HepG2 (cell line): ENCODE data around the gene COPS6. TPM values are rescaled to one million over a fixed set of nuclear protein-coding genes. Genes with fewer than 3 reads are reported as not detected.

ENCODE experiments used
- NFRKB ChIP-seq: fragments of 450-650 bp; IDR thresholded peaks from 2 replicates; pipeline ENCODE4 v1.6.1; 2017
- NKX3-1 ChIP-seq: sonication (generic); formaldehyde crosslinking; IDR thresholded peaks from 2 replicates; pipeline ENCODE4 v1.5.0; 2020; ENCODE audit warnings: missing genetic modification reagents
- RBM22 ChIP-seq: fragments of 200-400 bp; formaldehyde crosslinking; optimal IDR thresholded peaks from 2 replicates; pipeline ENCODE3; 2017; ENCODE audit warnings: mild to moderate bottlenecking, low read length, moderate library complexity
- ZNF383 ChIP-seq: sonication (generic); formaldehyde crosslinking; IDR thresholded peaks from 2 replicates; pipeline ENCODE4 v1.4.0; 2020; ENCODE audit warnings: missing genetic modification reagents, mild to moderate bottlenecking, borderline replicate concordance
- ZNF460 ChIP-seq: sonication (generic); formaldehyde crosslinking; IDR thresholded peaks from 2 replicates; pipeline ENCODE4 v1.5.1; 2020; ENCODE audit warnings: missing genetic modification reagents, mild to moderate bottlenecking, borderline replicate concordance
- ZNF552 ChIP-seq: sonication (generic); formaldehyde crosslinking; IDR thresholded peaks from 2 replicates; pipeline ENCODE4 v1.9.0; 2022; ENCODE audit warnings: missing genetic modification reagents, mild to moderate bottlenecking, borderline replicate concordance
- ZNF607 ChIP-seq: sonication (generic); formaldehyde crosslinking; IDR thresholded peaks from 2 replicates; pipeline ENCODE4 v1.5.1; 2020; ENCODE audit warnings: missing genetic modification reagents, mild to moderate bottlenecking, borderline replicate concordance
- ZNF614 ChIP-seq: IDR thresholded peaks from 2 replicates; pipeline ENCODE4 v1.6.1; 2018; ENCODE audit warnings: missing biosample characterization, missing genetic modification reagents, inconsistent platforms, borderline replicate concordance
- ZNF768 ChIP-seq: sonication (generic); formaldehyde crosslinking; IDR thresholded peaks from 2 replicates; pipeline ENCODE4 v1.4.0; 2020; ENCODE audit warnings: missing genetic modification reagents
- polyA plus RNA-seq, 8 experiments: library from polyadenylated mRNA; depleted of rRNA in 3 of 8; stranded (reverse) in 7 of 8; unstranded in 1 of 8; fragments of >200 nt; fragmentation: Illumina TruSeq in 4 of 8; extraction: Trizol in 4 of 8; gene quantifications; 2 replicates each; pipeline versions ENCODE4 v1.2.1 to v1.2.3, GENCODE V29; 2011 to 2016; ENCODE audit warnings: low read depth in 4 of 8, missing spikeins in 1 of 8, mixed read lengths in 1 of 8; ENCODE audit not compliant: insufficient read depth in 1 of 8
- total RNA-seq, 5 experiments: library from RNA; depleted of rRNA; stranded (reverse); fragments of >200 nt; fragmentation: Illumina TruSeq; extraction: Trizol; gene quantifications; 2 replicates each; pipeline ENCODE4 v1.2.3, GENCODE V29; 2016; ENCODE audit warnings: low read depth in 1 of 5
- TF ChIP-seq, protein P1 (sequence below): IDR thresholded peaks from 2 replicates; pipeline ENCODE4 v1.6.1; 2016; ENCODE audit warnings: mild to moderate bottlenecking
- TF ChIP-seq, protein P2 (sequence below): sonication (generic); formaldehyde crosslinking; IDR thresholded peaks from 2 replicates; pipeline ENCODE4 v1.9.0; 2022; ENCODE audit warnings: missing genetic modification reagents, mild to moderate bottlenecking, borderline replicate concordance
- TF ChIP-seq, protein P3 (sequence below): sonication (generic); formaldehyde crosslinking; IDR thresholded peaks from one replicate; pipeline ENCODE4 v1.5.1; 2020; ENCODE audit warnings: mild to moderate bottlenecking, missing genetic modification reagents; ENCODE audit errors: not compliant biosample characterization
- TF ChIP-seq, protein P4 (sequence below): sonication (generic); formaldehyde crosslinking; IDR thresholded peaks from 2 replicates; pipeline ENCODE4 v1.5.0; 2020; ENCODE audit warnings: mild to moderate bottlenecking, missing genetic modification reagents, moderate library complexity
- TF ChIP-seq, protein P5 (sequence below): IDR thresholded peaks from 2 replicates; pipeline ENCODE4 v1.6.1; 2018; ENCODE audit warnings: missing genetic modification reagents, mild to moderate bottlenecking, missing compliant biosample characterization

The COPS6 gene
- total and polyA plus RNA-seq, 2 of the 13 experiments (the other 11 are each of a cell fraction or from before 2014, with no cell fraction given): 33.4 to 117 TPM

DNA sequence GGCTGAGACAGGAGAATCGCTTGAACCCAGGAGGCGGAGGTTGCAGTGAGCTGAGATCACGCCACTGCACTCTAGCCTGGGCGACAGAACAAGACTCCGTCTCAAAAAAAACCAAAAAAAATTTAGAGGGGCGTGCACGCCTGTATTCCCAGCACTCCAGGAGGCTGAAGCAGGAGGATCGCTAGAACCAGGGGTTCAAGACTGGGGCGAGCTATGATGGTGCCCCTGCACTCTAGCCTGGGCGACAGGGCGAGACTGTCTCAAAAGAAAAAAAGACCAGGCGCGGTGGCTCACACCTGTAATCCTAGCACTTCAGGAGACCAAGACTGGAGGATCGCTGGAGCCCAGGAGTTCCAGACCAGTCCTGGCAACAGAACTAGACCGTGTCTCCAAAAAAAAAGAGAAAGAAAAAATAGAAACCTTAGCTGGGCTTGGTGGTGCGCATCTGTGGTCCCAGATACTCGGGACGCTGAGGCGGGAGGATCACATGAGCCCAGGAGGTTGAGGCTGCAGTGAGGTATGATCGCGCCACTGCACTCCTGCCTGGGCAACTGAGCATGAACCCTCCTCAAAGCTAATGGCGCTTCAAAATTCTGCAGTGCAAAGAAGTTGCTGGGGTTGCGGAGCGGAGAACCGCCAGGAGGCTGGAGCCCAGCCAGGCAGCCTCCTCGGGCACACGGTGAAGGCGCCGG, 37.6 kb downstream of the COPS6 start (continued):
- TF ChIP-seq, protein P1, sequence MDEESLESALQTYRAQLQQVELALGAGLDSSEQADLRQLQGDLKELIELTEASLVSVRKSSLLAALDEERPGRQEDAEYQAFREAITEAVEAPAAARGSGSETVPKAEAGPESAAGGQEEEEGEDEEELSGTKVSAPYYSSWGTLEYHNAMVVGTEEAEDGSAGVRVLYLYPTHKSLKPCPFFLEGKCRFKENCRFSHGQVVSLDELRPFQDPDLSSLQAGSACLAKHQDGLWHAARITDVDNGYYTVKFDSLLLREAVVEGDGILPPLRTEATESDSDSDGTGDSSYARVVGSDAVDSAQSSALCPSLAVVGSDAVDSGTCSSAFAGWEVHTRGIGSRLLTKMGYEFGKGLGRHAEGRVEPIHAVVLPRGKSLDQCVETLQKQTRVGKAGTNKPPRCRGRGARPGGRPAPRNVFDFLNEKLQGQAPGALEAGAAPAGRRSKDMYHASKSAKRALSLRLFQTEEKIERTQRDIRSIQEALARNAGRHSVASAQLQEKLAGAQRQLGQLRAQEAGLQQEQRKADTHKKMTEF (CRISPR knock-in tag): no peak
- TF ChIP-seq RBM22: peak; percentile 17
- TF ChIP-seq, protein P2, sequence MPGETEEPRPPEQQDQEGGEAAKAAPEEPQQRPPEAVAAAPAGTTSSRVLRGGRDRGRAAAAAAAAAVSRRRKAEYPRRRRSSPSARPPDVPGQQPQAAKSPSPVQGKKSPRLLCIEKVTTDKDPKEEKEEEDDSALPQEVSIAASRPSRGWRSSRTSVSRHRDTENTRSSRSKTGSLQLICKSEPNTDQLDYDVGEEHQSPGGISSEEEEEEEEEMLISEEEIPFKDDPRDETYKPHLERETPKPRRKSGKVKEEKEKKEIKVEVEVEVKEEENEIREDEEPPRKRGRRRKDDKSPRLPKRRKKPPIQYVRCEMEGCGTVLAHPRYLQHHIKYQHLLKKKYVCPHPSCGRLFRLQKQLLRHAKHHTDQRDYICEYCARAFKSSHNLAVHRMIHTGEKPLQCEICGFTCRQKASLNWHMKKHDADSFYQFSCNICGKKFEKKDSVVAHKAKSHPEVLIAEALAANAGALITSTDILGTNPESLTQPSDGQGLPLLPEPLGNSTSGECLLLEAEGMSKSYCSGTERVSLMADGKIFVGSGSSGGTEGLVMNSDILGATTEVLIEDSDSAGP (CRISPR knock-in tag): no peak; the same call in 1 of the 2 replicates
- TF ChIP-seq NKX3-1 (CRISPR knock-in tag): no peak
- peak; percentile 7; the same call in 1 of the 2 replicates for TF ChIP-seq ZNF607
- TF ChIP-seq, protein P3, sequence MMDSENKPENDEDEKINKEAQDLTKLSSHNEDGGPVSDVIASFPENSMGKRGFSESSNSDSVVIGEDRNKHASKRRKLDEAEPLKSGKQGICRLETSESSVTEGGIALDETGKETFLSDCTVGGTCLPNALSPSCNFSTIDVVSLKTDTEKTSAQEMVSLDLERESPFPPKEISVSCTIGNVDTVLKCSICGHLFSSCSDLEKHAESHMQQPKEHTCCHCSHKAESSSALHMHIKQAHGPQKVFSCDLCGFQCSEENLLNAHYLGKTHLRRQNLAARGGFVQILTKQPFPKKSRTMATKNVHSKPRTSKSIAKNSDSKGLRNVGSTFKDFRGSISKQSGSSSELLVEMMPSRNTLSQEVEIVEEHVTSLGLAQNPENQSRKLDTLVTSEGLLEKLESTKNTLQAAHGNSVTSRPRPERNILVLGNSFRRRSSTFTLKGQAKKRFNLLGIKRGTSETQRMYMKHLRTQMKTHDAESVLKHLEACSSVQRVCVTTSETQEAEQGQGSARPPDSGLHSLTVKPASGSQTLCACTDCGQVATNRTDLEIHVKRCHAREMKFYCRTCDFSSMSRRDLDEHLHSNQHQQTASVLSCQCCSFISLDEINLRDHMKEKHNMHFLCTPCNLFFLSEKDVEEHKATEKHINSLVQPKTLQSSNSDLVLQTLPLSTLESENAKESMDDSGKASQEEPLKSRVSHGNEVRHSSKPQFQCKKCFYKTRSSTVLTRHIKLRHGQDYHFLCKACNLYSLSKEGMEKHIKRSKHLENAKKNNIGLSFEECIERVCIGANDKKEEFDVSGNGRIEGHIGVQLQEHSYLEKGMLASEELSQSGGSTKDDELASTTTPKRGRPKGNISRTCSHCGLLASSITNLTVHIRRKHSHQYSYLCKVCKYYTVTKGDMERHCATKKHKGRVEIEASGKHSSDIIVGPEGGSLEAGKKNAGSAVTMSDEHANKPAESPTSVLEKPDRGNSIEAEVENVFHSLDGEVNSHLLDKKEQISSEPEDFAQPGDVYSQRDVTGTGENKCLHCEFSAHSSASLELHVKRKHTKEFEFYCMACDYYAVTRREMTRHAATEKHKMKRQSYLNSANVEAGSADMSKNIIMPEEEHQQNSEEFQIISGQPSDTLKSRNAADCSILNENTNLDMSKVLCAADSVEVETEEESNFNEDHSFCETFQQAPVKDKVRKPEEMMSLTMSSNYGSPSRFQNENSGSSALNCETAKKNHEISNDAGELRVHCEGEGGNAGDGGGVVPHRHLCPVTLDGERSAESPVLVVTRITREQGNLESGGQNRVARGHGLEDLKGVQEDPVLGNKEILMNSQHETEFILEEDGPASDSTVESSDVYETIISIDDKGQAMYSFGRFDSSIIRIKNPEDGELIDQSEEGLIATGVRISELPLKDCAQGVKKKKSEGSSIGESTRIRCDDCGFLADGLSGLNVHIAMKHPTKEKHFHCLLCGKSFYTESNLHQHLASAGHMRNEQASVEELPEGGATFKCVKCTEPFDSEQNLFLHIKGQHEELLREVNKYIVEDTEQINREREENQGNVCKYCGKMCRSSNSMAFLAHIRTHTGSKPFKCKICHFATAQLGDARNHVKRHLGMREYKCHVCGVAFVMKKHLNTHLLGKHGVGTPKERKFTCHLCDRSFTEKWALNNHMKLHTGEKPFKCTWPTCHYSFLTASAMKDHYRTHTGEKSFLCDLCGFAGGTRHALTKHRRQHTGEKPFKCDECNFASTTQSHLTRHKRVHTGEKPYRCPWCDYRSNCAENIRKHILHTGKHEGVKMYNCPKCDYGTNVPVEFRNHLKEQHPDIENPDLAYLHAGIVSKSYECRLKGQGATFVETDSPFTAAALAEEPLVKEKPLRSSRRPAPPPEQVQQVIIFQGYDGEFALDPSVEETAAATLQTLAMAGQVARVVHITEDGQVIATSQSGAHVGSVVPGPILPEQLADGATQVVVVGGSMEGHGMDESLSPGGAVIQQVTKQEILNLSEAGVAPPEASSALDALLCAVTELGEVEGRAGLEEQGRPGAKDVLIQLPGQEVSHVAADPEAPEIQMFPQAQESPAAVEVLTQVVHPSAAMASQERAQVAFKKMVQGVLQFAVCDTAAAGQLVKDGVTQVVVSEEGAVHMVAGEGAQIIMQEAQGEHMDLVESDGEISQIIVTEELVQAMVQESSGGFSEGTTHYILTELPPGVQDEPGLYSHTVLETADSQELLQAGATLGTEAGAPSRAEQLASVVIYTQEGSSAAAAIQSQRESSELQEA (CRISPR knock-in tag): no peak
- TF ChIP-seq ZNF768 (CRISPR knock-in tag): peak; percentile 8; the same call in 1 of the 2 replicates
- TF ChIP-seq NFRKB: 0 out of 2 replicates have a peak, but pooled peaks have one; percentile 20
- no peak; the same call in 1 of the 2 replicates for TF ChIP-seq ZNF614 (CRISPR knock-in tag)
- TF ChIP-seq ZNF383 (CRISPR knock-in tag): no peak
- TF ChIP-seq ZNF460 (CRISPR knock-in tag): no peak
- TF ChIP-seq, protein P4, sequence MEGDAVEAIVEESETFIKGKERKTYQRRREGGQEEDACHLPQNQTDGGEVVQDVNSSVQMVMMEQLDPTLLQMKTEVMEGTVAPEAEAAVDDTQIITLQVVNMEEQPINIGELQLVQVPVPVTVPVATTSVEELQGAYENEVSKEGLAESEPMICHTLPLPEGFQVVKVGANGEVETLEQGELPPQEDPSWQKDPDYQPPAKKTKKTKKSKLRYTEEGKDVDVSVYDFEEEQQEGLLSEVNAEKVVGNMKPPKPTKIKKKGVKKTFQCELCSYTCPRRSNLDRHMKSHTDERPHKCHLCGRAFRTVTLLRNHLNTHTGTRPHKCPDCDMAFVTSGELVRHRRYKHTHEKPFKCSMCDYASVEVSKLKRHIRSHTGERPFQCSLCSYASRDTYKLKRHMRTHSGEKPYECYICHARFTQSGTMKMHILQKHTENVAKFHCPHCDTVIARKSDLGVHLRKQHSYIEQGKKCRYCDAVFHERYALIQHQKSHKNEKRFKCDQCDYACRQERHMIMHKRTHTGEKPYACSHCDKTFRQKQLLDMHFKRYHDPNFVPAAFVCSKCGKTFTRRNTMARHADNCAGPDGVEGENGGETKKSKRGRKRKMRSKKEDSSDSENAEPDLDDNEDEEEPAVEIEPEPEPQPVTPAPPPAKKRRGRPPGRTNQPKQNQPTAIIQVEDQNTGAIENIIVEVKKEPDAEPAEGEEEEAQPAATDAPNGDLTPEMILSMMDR (CRISPR knock-in tag): no peak
- no peak for TF ChIP-seq ZNF552 (CRISPR knock-in tag)
- TF ChIP-seq, protein P5, sequence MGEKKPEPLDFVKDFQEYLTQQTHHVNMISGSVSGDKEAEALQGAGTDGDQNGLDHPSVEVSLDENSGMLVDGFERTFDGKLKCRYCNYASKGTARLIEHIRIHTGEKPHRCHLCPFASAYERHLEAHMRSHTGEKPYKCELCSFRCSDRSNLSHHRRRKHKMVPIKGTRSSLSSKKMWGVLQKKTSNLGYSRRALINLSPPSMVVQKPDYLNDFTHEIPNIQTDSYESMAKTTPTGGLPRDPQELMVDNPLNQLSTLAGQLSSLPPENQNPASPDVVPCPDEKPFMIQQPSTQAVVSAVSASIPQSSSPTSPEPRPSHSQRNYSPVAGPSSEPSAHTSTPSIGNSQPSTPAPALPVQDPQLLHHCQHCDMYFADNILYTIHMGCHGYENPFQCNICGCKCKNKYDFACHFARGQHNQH: peak; percentile 40; the same call in 1 of the 2 replicates
